HG03457 (cell line): ENCODE results near the gene GTPBP6.
"Not testable (repeated sequence)": the region's sequence is repeated elsewhere in the genome, so short reads cannot be mapped to it uniquely, and the experiment has no call there.

ENCODE experiments used
- ATAC-seq: cut with Tn5 transposase; IDR thresholded peaks from one replicate; pipeline ENCODE4 v1.9.1; 2021; ENCODE audit warnings: moderate number of reproducible peaks; ENCODE audit not compliant: unreplicated experiment

Gene GTPBP6

DNA sequence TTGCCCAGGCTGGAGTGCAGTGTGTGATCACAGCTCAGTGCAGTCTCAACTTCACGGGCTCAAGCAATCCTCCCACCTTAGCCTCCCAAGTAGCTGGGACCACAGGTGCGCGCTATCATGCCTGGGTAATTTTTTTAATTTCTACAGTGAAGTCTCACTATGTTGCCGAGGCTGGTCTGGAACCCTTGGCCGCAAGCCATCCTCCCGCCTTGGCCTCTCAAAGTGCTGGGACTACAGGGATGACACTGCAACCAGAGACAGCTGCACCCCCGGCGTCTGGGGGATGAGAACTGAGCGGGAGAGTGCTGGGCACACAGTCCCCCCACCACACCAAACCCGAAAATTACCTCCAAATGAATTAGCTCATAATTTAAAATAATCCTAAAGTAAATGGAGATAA is 33.1 kb upstream of the GTPBP6 start:
- ATAC-seq: no peak

DNA sequence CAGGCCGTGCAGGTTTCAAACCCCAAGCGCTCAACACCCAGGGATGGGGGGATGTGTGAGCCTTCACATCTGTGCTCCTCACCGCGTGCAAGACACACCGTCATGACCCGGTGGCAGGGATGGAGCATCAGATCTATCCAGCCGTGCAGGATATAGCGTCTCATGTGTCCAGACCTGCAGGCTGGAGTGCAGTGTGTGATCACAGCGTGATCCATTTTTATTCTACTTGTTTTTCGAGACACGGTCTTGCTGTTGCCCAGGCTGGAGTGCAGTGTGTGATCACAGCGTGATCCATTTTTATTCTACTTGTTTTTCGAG is 32.7 kb upstream of the GTPBP6 start:
- not testable (repeated sequence) for ATAC-seq

DNA sequence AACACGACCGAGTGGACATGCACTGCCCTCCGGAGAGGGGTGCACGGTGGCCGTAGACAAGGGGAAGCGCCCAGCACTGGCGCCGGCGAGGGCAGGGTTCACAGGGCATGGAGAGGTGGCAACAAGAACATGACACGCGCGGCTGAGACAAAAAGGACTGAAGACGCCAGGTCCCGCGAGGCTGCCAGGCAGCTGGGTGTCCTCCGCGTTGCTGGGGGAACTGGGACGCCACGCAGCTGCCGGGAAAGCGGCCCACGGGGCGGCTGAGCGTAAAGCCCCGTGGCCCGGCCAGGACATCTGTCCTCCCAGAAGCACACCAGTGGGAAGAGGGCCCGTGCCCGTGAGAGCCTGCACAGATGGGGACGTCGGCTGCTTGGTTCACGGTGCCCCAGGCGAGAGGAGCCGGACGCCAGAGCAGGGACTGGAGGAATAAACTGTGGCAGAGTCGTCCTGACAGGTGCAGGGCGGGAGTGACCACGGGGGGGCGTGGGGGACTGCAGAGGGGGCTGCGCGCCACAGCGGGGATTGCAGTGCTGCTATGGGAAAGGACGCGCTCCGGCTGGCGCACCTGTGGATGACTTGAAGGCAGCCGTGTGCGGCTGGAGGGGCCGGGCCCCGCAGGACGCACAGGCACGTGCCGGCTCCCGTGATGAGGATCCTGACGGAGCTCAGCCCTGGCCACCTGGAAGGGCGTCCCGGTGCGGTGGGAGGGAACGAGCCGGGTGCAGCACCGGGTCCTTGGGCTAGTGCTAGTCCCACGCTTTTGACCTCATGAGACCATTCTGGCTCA is 32.1 kb upstream of the GTPBP6 start:
- ATAC-seq: no peak

DNA sequence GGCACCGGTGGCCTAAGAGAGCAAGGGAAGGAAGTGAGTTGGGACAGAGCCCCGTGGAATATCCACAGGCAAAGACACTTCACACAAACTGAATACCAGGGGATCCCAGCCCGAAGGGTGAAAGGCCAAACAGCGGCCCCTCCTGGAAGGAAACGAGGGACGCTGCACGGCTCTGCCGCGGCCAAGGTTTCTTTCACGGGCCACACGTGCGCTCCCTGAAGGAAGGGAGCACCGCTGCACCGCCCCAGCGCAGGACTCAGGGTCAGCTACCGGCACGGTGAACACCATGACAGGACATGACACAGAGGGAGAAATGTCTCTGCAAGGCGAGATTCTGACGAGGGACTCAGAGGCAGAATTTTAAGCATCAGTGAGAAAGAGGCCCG is 31.5 kb upstream of the GTPBP6 start:
- no peak for ATAC-seq

DNA sequence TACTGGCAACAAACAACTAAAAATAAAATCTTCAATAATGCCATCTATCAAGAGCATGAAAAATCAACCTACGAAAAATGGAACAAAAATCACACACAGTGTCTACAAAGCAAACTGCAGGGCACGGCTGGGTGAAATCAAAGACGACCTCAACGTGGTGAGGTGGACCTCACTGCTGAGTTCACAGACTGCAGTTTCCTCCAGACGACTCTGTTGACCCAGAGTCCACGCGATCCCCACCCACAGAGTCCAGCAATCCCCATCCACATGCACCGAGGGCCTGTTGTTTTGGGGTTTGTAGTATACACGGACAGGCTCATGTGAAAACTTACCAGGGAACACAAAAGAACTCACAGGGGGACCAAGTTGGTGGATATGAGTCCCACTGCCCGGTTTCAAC is 31.1 kb upstream of the GTPBP6 start:
- no peak for ATAC-seq

DNA sequence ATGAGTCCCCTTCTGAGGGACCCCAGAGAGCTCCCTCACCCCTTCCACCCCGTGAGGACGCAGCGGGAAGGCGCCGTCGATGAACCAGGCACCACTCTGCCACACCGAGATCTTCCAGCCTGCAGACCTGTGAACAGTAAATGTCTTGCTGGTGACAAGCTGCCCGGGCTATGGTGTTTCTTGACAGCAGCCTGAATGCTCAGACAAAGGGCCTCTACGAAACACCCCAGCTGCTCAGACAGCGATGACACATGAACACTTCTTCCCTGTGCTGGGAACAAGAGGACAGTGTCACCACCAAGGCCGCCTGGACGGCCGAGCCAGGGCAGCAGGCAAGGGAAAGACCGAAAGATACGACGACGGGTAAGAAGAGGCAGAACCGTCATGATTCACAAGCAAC is 30.6 kb upstream of the GTPBP6 start:
- no peak for ATAC-seq

DNA sequence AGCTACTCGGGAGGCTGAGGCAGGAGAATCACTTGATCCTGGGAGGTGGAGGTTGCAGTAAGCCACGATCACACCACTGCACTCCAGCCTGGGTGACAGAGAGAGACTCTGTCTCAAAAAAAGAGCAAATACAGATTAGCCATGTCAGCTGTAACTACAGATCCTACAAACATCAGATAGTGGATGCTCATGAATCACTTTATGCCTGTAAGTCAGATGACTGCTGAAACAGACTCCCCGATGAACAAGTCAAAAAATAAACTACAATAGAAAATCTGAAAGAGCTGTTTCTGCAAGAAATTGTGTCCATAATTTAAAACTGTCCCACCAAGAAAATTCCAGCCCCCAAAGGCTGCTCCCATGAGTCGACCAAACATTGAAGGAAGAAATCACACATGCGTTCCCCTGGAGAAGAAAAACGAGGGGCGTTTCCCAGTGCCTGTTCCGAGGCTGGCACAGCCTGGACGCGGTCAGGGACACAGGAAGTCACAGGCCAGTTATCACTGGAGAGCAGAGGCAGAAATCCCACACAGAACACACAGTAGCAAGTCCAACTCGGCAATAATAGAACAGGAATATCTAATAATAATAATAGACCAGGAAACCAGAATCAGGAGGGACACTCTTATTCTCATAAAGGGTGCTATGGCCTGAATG is 30.0 kb upstream of the GTPBP6 start:
- ATAC-seq: no peak

DNA sequence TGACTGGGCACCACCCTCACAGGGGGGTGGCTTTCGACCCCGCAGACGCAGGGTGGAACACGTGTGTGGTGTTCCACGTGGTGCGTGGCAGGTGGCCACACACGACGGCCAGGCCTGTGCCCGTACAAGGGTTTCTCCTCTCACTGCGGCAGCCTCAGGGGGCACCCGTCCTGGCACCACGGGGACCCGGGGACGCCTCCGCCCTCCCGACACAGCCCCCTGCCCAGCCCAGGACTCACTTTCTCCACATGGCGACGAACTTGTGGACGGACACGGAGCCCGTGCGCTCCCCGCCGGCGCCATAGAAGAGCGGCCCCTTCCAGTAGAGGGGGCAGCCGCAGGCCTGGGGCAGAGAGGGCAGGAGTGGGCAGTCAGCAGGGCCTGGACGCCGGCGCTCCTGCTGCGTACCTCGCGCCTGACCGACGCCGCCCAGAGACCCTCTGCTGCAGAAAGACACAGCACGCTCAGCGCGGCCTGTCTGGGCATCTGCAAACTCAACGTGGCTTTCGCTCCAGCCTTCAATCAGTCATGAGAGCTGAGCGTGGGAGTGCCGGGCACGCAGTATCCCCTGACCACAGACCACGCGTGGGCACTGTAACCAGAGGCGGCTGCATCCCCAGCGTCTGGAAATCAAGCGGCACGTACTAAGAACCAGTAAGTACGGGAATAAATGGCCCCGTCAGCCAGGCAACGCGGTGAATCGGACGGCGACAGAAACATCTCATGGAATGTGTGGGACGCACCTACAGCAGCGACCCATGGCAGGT is 28.9 kb upstream of the GTPBP6 start:
- ATAC-seq: no peak

DNA sequence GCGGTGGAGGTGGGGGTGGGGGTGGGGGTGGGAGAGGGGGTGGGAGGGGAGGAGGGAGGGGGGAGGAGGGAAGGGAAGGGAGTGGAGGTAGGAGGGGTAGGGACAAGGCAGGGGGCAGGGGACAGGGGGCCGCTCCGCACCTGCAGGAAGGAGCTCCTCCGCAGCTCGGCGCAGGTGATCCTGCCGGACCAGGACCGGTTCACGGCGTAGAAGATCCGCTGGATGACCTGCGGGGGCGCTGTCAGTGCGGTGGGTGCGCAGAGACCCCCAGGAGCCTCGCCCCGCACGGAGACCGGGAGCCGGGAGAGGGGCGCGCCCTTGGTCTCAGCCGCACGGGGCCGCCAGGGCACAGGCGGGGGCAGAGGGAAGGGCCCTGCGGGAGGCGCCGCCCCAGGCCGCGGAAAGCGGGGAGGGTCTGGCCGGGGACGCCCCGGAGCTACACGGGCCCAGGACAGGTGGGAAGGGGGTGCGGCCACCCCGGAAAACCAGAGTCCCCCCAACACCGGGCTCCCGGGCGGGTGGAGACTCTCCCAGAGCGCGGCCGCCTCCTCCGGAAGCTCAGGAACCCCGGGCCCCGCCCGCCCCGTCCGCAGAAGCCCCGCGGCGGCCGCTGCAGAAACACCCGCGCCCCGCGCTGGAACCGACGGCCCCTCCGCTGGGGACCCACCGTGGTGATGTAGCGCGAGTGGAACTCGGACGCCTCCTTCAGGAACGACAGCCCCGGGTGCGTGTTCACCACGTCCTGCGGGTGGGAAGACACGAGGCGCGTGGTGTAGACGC is 27.6 kb upstream of the GTPBP6 start:
- ATAC-seq: no peak

DNA sequence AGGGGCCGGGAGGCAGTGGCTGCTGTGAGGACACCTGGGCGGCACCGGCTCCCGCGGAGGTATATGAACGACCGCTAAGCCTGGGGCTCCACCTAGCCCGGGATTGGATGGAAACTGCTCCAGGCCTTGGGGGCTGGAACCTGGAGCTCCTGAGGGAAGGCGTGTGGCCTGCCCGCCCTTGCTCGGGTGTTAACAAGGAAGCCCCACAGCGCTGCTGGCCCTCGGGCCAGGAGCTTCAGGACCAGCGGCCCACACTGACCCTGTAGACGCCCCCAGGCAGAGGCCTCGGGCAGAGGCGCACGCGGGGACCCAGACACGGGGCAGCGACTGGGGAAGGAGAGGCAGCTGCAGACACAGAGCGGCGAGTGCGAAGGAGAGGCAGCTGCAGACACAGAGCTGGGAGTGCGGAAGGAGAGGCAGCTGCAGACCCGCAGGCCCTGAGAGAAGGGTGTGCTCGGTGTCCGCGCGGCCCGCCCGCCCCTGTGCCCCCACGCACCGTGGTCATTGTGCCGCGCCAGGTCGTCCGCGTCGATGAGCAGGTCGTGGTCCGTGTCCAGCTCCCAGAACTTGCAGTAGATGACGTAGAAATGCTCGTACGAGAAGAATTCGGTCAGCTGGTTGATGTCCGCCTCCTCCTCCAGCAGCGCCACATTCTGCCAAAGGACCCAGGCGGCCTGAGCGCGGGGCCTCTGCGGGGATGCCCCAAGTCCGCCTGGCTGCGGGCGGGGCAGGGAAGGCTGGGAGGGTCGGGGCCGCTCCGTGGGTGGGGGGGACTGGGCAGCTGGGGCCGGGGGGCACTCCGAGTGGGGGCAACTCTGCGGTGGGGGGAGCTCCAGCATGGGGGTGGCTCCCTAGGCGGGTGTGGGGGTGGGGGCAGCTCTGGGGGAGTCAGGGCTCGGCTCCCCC is 26.7 kb upstream of the GTPBP6 start:
- ATAC-seq: no peak

DNA sequence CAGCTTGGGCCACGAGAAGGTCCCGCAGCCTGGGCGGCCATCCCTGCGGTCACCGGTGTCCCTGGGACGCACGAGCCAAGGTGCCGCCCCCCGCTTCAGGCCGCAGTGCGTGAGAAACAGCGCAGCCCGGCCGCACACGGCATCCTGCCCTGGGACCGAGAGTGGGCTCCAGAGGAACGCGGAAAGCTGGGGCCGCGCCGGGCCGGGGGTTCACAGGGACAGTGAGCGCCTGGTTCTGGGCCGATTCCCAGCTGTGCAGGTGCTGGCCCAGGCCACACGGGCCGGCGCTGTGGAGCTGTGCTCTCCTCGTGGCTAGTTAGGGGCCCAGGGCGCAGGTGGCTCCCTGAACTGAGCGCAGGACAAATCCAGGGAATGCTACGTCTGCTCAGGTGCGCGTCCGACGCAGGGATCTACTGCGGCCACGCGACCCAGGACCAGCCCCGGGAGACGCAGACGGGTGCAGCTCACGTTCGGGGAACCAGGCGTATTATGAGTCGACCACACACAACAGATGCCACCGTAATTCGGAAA is 25.8 kb upstream of the GTPBP6 start:
- ATAC-seq: no peak

DNA sequence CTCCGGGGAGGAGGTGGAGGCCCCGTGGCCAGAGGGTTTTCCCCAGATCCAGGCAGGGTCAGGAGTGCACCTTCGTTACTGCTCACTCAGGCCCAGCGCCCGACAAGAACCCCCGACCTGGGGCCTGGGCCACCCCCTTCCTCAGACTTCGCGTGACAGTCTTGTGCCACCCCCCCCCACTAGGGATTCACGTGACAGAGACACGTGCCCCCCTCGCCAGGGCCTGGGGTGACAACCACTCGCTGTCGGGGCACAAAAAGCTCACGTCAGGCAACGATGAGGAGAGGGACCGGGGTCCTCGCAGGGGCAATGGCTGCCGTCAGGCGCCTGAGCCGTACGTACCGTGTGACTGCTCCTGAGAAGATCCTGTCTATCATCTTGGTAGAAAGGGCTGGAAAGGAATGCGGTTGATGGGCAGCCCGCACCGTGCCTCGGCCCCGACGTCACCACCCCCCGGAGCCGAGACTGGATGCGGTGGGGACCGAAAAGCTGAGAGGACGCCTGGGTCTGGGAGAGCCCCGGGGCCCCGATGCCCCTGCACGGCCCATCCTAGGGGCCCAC is 23.0 kb upstream of the GTPBP6 start:
- no peak for ATAC-seq

DNA sequence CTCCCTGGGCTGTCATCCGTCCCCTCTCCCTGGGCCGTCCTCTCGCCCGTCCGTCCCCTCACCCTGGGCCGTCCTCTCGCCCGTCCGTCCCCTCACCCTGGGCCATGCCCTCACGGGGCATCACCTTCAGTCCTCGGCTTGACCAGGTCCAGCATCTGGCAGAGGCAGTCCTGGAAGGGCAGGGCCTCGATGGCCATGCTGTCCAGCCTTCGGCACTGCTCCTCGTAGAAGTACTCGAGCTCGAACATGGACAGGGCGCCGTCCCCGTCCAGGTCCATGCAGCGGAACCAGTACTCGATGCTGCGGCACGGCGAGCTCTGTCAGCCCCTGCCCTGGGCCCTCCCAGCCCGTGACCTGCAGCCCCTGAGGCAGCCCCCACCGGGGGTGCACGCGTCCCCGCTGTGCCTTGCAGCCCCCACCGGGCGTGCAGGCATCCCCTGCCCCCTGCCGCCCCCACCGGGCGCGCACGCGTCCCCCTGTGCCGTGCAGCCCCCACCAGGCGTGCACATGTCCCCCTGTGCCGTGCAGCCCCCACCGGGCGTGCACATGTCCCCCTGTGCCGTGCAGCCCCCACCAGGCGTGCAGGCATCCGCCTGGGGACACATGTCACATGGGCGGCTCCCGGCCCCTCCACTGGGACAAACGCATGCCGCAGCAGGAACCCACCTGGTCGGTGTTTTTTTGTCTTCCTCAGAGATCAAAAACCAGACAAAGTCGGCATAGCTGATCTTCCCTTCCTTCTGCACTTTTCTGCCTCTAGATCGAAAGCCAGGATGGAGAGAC is 22.2 kb upstream of the GTPBP6 start:
- no peak for ATAC-seq

DNA sequence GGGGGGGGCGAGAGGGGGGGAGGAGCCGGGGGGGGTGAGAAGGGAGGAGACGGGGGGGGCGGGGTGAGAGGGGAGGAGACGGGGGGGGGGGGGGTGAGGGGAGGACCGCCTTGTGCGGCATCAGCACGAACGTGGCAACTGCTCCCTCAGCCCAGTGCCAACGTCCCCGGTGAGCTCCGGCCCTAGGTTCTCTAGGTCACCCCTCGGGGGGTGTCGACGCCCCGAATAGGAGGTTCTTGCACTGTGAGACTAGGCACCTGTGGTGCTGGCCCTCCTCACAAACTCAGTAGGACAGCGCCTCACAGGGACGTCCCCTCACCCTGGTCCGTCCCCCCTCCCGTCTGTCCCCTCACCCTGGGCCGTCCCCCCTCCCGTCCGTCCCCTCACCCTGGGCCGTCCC is 21.5 kb upstream of the GTPBP6 start:
- no peak for ATAC-seq

DNA sequence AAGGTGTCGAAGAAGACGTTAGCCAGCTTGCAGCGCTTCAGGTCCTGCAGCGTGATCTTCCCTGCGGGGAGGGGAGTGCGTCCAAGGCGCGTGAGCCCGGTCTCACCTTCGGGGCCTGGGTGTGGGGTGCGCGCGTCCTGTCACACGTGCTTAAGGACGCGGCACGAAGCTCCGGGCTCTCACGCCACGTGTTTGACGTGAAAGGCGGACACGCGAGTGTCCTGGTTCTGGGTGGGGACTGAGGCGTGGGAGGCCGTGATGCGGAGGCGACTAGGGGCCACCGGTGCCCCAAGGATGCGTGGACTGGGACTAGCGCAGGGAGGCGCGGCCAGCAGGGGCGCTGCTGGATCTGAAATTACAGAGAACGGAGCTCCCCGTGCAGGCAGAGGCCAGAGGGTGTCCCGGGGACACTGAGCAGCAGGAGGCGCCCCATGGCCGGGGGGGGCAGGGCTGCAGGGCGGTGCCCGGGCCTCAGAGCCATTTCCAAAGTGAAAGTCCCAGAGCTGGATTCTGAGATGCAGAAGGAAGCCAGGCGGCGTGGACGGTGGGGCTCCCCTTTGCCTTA is 20.3 kb upstream of the GTPBP6 start:
- no peak for ATAC-seq

DNA sequence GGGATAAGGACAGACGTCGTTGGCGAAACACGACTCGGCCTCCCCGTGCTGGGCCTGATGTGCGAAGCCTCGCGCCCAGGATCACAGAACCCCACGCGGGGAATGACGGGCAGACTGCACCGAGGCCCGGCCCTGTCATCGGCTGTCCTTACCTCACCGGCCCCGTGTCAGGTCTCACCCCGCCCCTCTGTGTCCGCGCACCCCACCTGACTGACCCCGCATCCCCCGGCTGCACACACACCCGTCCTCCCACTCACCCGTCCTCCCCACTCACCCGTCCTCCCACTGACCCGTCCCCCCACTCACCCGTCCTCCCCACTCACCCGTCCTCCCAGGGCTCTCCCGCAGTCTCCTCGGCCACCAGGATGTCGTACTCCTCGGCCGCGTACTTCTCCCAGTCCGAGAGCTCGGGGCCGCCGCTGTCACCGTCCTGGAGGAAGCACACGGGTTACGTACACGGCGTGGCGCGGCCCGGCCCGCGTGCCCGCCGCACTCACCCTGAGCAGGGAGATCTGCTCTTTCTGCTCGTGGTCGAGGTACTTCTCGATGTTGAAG is 19.8 kb upstream of the GTPBP6 start:
- ATAC-seq: no peak

DNA sequence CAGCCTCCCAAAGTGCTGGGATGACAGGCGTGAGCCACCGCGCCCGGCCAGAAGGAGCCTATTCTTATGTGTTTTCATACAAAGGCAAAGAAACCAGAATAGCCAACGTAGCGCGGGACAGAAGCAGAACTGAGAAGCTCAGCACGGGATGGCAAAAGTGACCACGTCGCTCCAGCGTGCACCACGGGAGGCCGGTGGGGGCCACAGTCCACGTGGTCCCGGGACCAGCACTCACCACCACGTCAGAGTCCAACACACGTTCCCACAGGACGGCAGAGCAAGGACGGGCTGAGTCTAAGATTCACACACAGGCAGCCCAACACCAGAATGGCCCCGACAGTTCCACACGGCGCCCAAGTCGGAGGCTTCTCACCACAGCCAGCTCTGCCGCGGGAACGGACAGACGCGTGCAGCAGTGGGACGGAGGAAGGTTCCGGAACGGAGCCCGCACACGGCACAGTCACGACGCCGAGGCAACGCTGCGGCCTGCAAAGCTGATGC is 18.8 kb upstream of the GTPBP6 start:
- ATAC-seq: no peak

DNA sequence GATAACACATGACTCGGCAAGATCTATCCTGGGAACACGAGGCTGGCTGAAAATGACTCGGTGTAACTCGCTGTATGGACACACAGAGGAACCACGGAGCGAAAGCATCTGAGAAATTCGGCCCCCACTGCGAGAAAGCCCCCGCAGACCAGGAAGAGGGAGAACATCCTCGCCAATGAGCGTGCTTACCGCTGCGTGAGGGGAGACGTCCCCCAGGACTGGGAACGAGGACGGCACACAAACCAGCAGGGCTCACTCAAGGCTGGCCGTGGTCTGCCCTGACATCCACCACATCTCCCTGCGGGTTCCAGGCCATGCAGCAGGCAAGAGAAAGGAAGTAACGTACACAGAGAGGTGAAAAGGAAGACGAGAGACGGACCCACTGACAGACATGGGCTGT is 17.6 kb upstream of the GTPBP6 start:
- ATAC-seq: no peak
